Trophoblast cell (in vitro differentiated cells and primary cell): ENCODE data around the gene HAS3.
A peak's percentile ranks its signal among the peaks of the same experiment; 100 is the strongest.

ENCODE experiments used
- DNase-seq, 2 donors: peaks; one replicate each; pipeline ENCODE4 v3.0.0-alpha.2; 2016
- H2AFZ ChIP-seq: 2 replicates; pipeline ENCODE4 v1.6.1; 2013; ENCODE audit warnings: low read length, moderate library complexity, mild to moderate bottlenecking; ENCODE audit not compliant: insufficient read depth, poor library complexity
- H2AK5ac ChIP-seq: 2 replicates; pipeline ENCODE4 v1.6.1; 2013; ENCODE audit warnings: mild to moderate bottlenecking, low read length
- H2BK120ac ChIP-seq: 2 replicates; pipeline ENCODE4 v1.6.1; 2013; ENCODE audit warnings: low read length, mild to moderate bottlenecking, moderate library complexity; ENCODE audit not compliant: insufficient read depth, poor library complexity
- H2BK12ac ChIP-seq: 2 replicates; pipeline ENCODE4 v1.6.1; 2013; ENCODE audit warnings: mild to moderate bottlenecking, low read length, moderate library complexity
- H2BK5ac ChIP-seq: 2 replicates; pipeline ENCODE4 v1.6.1; 2013; ENCODE audit warnings: low read length, low read depth, moderate library complexity, mild to moderate bottlenecking; ENCODE audit not compliant: poor library complexity
- H3K14ac ChIP-seq: 2 replicates; pipeline ENCODE4 v1.6.1; 2013; ENCODE audit warnings: mild to moderate bottlenecking, low read length
- H3K18ac ChIP-seq: 2 replicates; pipeline ENCODE4 v1.6.1; 2013; ENCODE audit warnings: mild to moderate bottlenecking, low read length
- H3K23ac ChIP-seq: 2 replicates; pipeline ENCODE4 v1.6.1; 2013; ENCODE audit warnings: low read length
- H3K27ac ChIP-seq: 2 replicates; pipeline ENCODE4 v1.5.1; 2013; ENCODE audit warnings: low read depth, mild to moderate bottlenecking, inconsistent platforms, low read length, moderate library complexity
- H3K27me3 ChIP-seq: 2 replicates; pipeline ENCODE4 v1.6.1; 2013; ENCODE audit warnings: inconsistent platforms, mild to moderate bottlenecking, low read length, moderate library complexity; ENCODE audit not compliant: insufficient read depth
- H3K36me3 ChIP-seq, 2 experiments: 1 replicate in 1 of 2; 2 replicates in 1 of 2; pipeline ENCODE4 v1.6.1; 2013; ENCODE audit warnings: low read length in 2 of 2, mild to moderate bottlenecking in 2 of 2, moderate library complexity in 1 of 2; ENCODE audit not compliant: insufficient read depth in 2 of 2, control insufficient read depth in 1 of 2
- H3K4ac ChIP-seq: 2 replicates; pipeline ENCODE4 v1.6.1; 2013; ENCODE audit warnings: low read depth, mild to moderate bottlenecking, low read length, moderate library complexity
- H3K4me1 ChIP-seq, 2 experiments: 1 replicate in 1 of 2; 2 replicates in 1 of 2; pipeline ENCODE4 v1.6.1; 2013; ENCODE audit warnings: low read length in 2 of 2, mild to moderate bottlenecking in 2 of 2, moderate library complexity in 1 of 2; ENCODE audit not compliant: insufficient read depth in 2 of 2, control insufficient read depth in 1 of 2
- H3K4me2 ChIP-seq: 2 replicates; pipeline ENCODE4 v1.6.1; 2013; ENCODE audit warnings: inconsistent platforms, mild to moderate bottlenecking, low read length, moderate library complexity
- H3K4me3 ChIP-seq: 2 replicates; pipeline ENCODE4 v1.5.1; 2013; ENCODE audit warnings: mild to moderate bottlenecking, low read depth, low read length, inconsistent platforms
- H3K79me1 ChIP-seq: one replicate; pipeline ENCODE4 v1.6.1; 2013; ENCODE audit warnings: low read length
- H3K79me2 ChIP-seq: 2 replicates; pipeline ENCODE4 v1.6.1; 2013; ENCODE audit warnings: low read length, mild to moderate bottlenecking; ENCODE audit not compliant: control insufficient read depth, insufficient read depth, poor library complexity
- H3K9ac ChIP-seq: 2 replicates; pipeline ENCODE4 v1.6.1; 2013; ENCODE audit warnings: mild to moderate bottlenecking, low read length
- H3K9me3 ChIP-seq: 2 replicates; pipeline ENCODE4 v1.6.1; 2013; ENCODE audit warnings: low read depth, mild to moderate bottlenecking, control low read depth, inconsistent platforms, low read length; ENCODE audit not compliant: insufficient read depth
- H4K12ac ChIP-seq: 2 replicates; pipeline ENCODE4 v1.6.1; 2013; ENCODE audit warnings: low read depth, mild to moderate bottlenecking, low read length, moderate library complexity
- H4K8ac ChIP-seq: 2 replicates; pipeline ENCODE4 v1.6.1; 2013; ENCODE audit warnings: low read depth, mild to moderate bottlenecking, low read length, moderate library complexity
- H4K91ac ChIP-seq: one replicate; pipeline ENCODE4 v1.6.1; 2013; ENCODE audit warnings: low read depth, mild to moderate bottlenecking, low read length, moderate library complexity
- WGBS: extraction: QIAGEN DNeasy Blood & Tissue Kit; methylation state at CpG from one replicate; pipeline ENCODE4 v1.1.7; 2013; ENCODE audit warnings: missing lambda C conversion rate; ENCODE audit not compliant: insufficient read length, insufficient coverage; ENCODE audit errors: extremely low coverage; 5-methylcytosine and 5-hydroxymethylcytosine counted together

The HAS3 gene

GRCh38 chr16:69085032-69085695 lies 20.3 kb upstream of the HAS3 start:
- no peak overlapping the region for H3K14ac ChIP-seq
- no peak overlapping the region for H2BK5ac ChIP-seq
- no peak overlapping the region for H3K9ac ChIP-seq
- H4K91ac ChIP-seq = no peak overlapping the region
- H3K9me3 ChIP-seq = no peaks in the 10 kb centered on the region
- H3K79me2 ChIP-seq = no peaks in the 10 kb centered on the region
- no peak overlapping the region for H4K8ac ChIP-seq
- no peak overlapping the region for H2AK5ac ChIP-seq
- peak; percentile 28 to 76 for DNase-seq
- H4K12ac ChIP-seq = no peak overlapping the region
- H2BK12ac ChIP-seq = no peak overlapping the region
- H3K4me3 ChIP-seq = no peak overlapping the region
- H3K23ac ChIP-seq = no peak overlapping the region
- H3K27me3 ChIP-seq = no peaks in the 10 kb centered on the region
- no peak overlapping the region for H2AFZ ChIP-seq
- no peak overlapping the region for H3K4me2 ChIP-seq
- no peak overlapping the region for H3K18ac ChIP-seq
- H2BK120ac ChIP-seq = no peak overlapping the region
- H3K4me1 ChIP-seq = peaks cover 2 to 5% of the 10 kb centered on the region in 2 experiments
- no peaks in the 10 kb centered on the region for H3K36me3 ChIP-seq
- H3K27ac ChIP-seq = no peak overlapping the region
- H3K79me1 ChIP-seq = no peaks in the 10 kb centered on the region
- WGBS = no CpG with 5 or more reads among the region's 5 CpGs
- no peak overlapping the region for H3K4ac ChIP-seq

- Histone ChIP-seq H2BK120ac (no peak overlapping the region), H3K4me2 (no peak overlapping the region), H3K27ac (no peak overlapping the region), H4K8ac (no peak overlapping the region), H3K4me3 (no peak overlapping the region), H3K36me3 (no peaks in the 10 kb centered on the region), H2AFZ (no peak overlapping the region), H2BK5ac (no peak overlapping the region), H3K27me3 (no peaks in the 10 kb centered on the region), H4K12ac (no peak overlapping the region), H3K4me1 (peaks cover 2 to 5% of the 10 kb centered on the region in 2 experiments), H4K91ac (no peak overlapping the region), H3K23ac (no peak overlapping the region), H3K79me2 (no peaks in the 10 kb centered on the region), H3K9ac (no peak overlapping the region), H3K18ac (no peak overlapping the region), H2BK12ac (no peak overlapping the region), H2AK5ac (no peak overlapping the region), H3K9me3 (no peaks in the 10 kb centered on the region), H3K79me1 (no peaks in the 10 kb centered on the region), H3K4ac (no peak overlapping the region), H3K14ac (no peak overlapping the region)
- no peak for DNase-seq
- 100% methylated on average over 1 of the region's 3 CpGs for WGBS
Observed at GRCh38 chr16:69087161-69087581, 18.3 kb upstream of the HAS3 start.

GRCh38 chr16:69088684-69089083 lies 16.8 kb upstream of the HAS3 start:
- DNase-seq = no peak
- H4K12ac ChIP-seq = no peak overlapping the region
- no peak overlapping the region for H2BK12ac ChIP-seq
- H3K79me2 ChIP-seq = no peaks in the 10 kb centered on the region
- H3K9me3 ChIP-seq = no peaks in the 10 kb centered on the region
- WGBS = no CpG with 5 or more reads among the region's 4 CpGs
- H2BK120ac ChIP-seq = no peak overlapping the region
- H3K27me3 ChIP-seq = no peaks in the 10 kb centered on the region
- no peak overlapping the region for H3K23ac ChIP-seq
- no peak overlapping the region for H3K14ac ChIP-seq
- no peak overlapping the region for H3K4me2 ChIP-seq
- no peak overlapping the region for H4K8ac ChIP-seq
- H3K79me1 ChIP-seq = no peaks in the 10 kb centered on the region
- H3K4ac ChIP-seq = no peak overlapping the region
- H2AK5ac ChIP-seq = no peak overlapping the region
- no peaks in the 10 kb centered on the region for H3K36me3 ChIP-seq
- no peak overlapping the region for H3K4me3 ChIP-seq
- no peak overlapping the region for H4K91ac ChIP-seq
- no peak overlapping the region for H2AFZ ChIP-seq
- no peak overlapping the region for H3K18ac ChIP-seq
- H2BK5ac ChIP-seq = no peak overlapping the region
- H3K4me1 ChIP-seq = peaks cover 2 to 5% of the 10 kb centered on the region in 2 experiments
- no peak overlapping the region for H3K27ac ChIP-seq
- H3K9ac ChIP-seq = no peak overlapping the region

- Histone ChIP-seq H3K4me2 (no peak overlapping the region), H3K36me3 (no peaks in the 10 kb centered on the region), H2BK12ac (no peak overlapping the region), H4K8ac (no peak overlapping the region), H4K91ac (no peak overlapping the region), H2AFZ (no peak overlapping the region), H3K9ac (no peak overlapping the region), H3K27ac (no peak overlapping the region), H4K12ac (no peak overlapping the region), H3K14ac (no peak overlapping the region), H3K4ac (no peak overlapping the region), H2BK120ac (no peak overlapping the region), H3K4me1 (peaks cover 2 to 5% of the 10 kb centered on the region in 2 experiments), H3K79me1 (no peaks in the 10 kb centered on the region), H3K9me3 (no peaks in the 10 kb centered on the region), H2BK5ac (no peak overlapping the region), H3K23ac (no peak overlapping the region), H2AK5ac (no peak overlapping the region), H3K79me2 (no peaks in the 10 kb centered on the region), H3K18ac (no peak overlapping the region), H3K27me3 (no peaks in the 10 kb centered on the region), H3K4me3 (no peak overlapping the region)
- WGBS = no CpG with 5 or more reads among the region's 16 CpGs
- DNase-seq = peak in 1 of 2 donors; percentile 23
Observed at GRCh38 chr16:69089091-69089910, 16.2 kb upstream of the HAS3 start.
